IMR-90 (cell line): ENCODE data around the gene SNX27. TPM values are rescaled to one million over a fixed set of nuclear protein-coding genes. Genes with fewer than 3 reads are reported as not detected.

Source experiments
- ATAC-seq: fragments of 200-7000 bp; cut with Tn5 transposase; 2 replicates; pipeline ENCODE4 v1.9.1; 2020; ENCODE audit warnings: low read depth, mild to moderate bottlenecking, moderate library complexity
- BruUV-seq: library from RNA; stranded (reverse); fragments of 400-500 nt; replicated peaks from 2 replicates; lab custom pipeline; 2021; lab: Mats Ljungman, UMichigan
- CTCF ChIA-PET: fragments of 300-600 bp; formaldehyde crosslinking; extraction: SDS; loops from one replicate; lab custom pipeline; 2021; ENCODE audit warnings: antibody characterized with exemption; lab: Yijun Ruan, JAX
- POLR2A ChIA-PET: fragments of 300-600 bp; sonication (Branson Sonifier 250); formaldehyde crosslinking; loops from one replicate; lab custom pipeline; 2022; ENCODE audit warnings: antibody characterized with exemption; ENCODE audit not compliant: unreplicated experiment; lab: Charles Lee
- DNase-seq: peaks from one replicate; pipeline ENCODE4 v3.0.0; 2013
- H2AFZ ChIP-seq: replicated peaks from 2 replicates; pipeline ENCODE3; 2013; ENCODE audit warnings: low read length, mild to moderate bottlenecking; ENCODE audit not compliant: poor library complexity
- H2AK5ac ChIP-seq: 2 replicates; pipeline ENCODE4 v1.6.1; 2013; ENCODE audit warnings: low read depth, low read length, inconsistent platforms
- H2AK9ac ChIP-seq: replicated peaks from 2 replicates; pipeline ENCODE3; 2013; ENCODE audit warnings: mild to moderate bottlenecking, low read depth, low read length, moderate library complexity; ENCODE audit not compliant: poor library complexity
- H2BK120ac ChIP-seq: 2 replicates; pipeline ENCODE4 v1.6.1; 2013; ENCODE audit warnings: low read depth, low read length, inconsistent platforms
- H2BK15ac ChIP-seq: 3 replicates; pipeline ENCODE4 v1.6.1; 2013; ENCODE audit warnings: low read depth, low read length, inconsistent platforms
- H2BK20ac ChIP-seq: 2 replicates; pipeline ENCODE4 v1.6.1; 2013; ENCODE audit warnings: low read depth, mild to moderate bottlenecking, inconsistent platforms, low read length, moderate library complexity
- H2BK5ac ChIP-seq: 2 replicates; pipeline ENCODE4 v1.6.1; 2013; ENCODE audit warnings: mild to moderate bottlenecking, low read depth, low read length, inconsistent platforms; ENCODE audit not compliant: poor library complexity, severe bottlenecking
- H3K14ac ChIP-seq: replicated peaks from 2 replicates; pipeline ENCODE4 v1.6.1; 2013; ENCODE audit warnings: low read depth, low read length, inconsistent platforms
- H3K18ac ChIP-seq: 2 replicates; pipeline ENCODE4 v1.6.1; 2013; ENCODE audit warnings: low read depth, low read length, control low read depth
- H3K23ac ChIP-seq: 2 replicates; pipeline ENCODE4 v1.6.1; 2013; ENCODE audit warnings: low read depth, low read length, inconsistent platforms
- H3K27ac ChIP-seq: 2 replicates; pipeline ENCODE4 v1.5.1; 2013; ENCODE audit warnings: mild to moderate bottlenecking, control low read depth, low read length; ENCODE audit not compliant: insufficient read depth
- H3K27me3 ChIP-seq: 2 replicates; pipeline ENCODE4 v1.6.1; 2013; ENCODE audit warnings: low read length; ENCODE audit not compliant: control insufficient read depth, insufficient read depth
- H3K36me3 ChIP-seq: 2 replicates; pipeline ENCODE4 v1.6.1; 2013; ENCODE audit warnings: low read length, mixed read lengths; ENCODE audit not compliant: control insufficient read depth, insufficient read depth
- H3K4ac ChIP-seq: 2 replicates; pipeline ENCODE4 v1.6.1; 2013; ENCODE audit warnings: low read depth, low read length, inconsistent platforms
- H3K4me1 ChIP-seq: 2 replicates; pipeline ENCODE4 v1.6.1; 2013; ENCODE audit warnings: low read length, mixed read lengths; ENCODE audit not compliant: control insufficient read depth, insufficient read depth
- H3K4me2 ChIP-seq: 2 replicates; pipeline ENCODE4 v1.6.1; 2013; ENCODE audit warnings: low read depth, mild to moderate bottlenecking, control low read depth, low read length, moderate library complexity
- H3K4me3 ChIP-seq: 2 replicates; pipeline ENCODE4 v1.5.1; 2013; ENCODE audit warnings: low read depth, mild to moderate bottlenecking, control low read depth, low read length, moderate library complexity; ENCODE audit not compliant: insufficient read depth
- H3K56ac ChIP-seq: 2 replicates; pipeline ENCODE4 v1.6.1; 2013; ENCODE audit warnings: low read length, inconsistent platforms; ENCODE audit not compliant: insufficient read depth; ENCODE audit errors: extremely low read depth
- H3K79me1 ChIP-seq, 2 experiments: 2 replicates each; pipeline ENCODE4 v1.6.1; 2013; ENCODE audit warnings: low read length in 2 of 2, inconsistent platforms in 1 of 2, low read depth in 1 of 2
- H3K9ac ChIP-seq: 2 replicates; pipeline ENCODE4 v1.6.1; 2013; ENCODE audit warnings: low read depth, low read length, control low read depth
- H3K9me1 ChIP-seq: 2 replicates; pipeline ENCODE4 v1.6.1; 2013; ENCODE audit warnings: low read length, inconsistent platforms; ENCODE audit not compliant: insufficient read depth
- H3K9me3 ChIP-seq: 2 replicates; pipeline ENCODE4 v1.6.1; 2013; ENCODE audit warnings: low read length; ENCODE audit not compliant: control insufficient read depth, insufficient read depth
- H4K20me1 ChIP-seq: 2 replicates; pipeline ENCODE4 v1.6.1; 2013; ENCODE audit warnings: low read length, inconsistent platforms; ENCODE audit not compliant: insufficient read depth
- H4K5ac ChIP-seq: 2 replicates; pipeline ENCODE4 v1.6.1; 2013; ENCODE audit warnings: mild to moderate bottlenecking, low read depth, low read length, control low read depth
- H4K8ac ChIP-seq, 2 experiments: 2 replicates each; pipeline ENCODE4 v1.6.1; 2013; ENCODE audit warnings: low read depth in 2 of 2, low read length in 2 of 2, control low read depth in 1 of 2, inconsistent platforms in 1 of 2
- H4K91ac ChIP-seq: 2 replicates; pipeline ENCODE4 v1.6.1; 2013; ENCODE audit warnings: low read depth, low read length, inconsistent platforms; ENCODE audit not compliant: insufficient read depth
- CHD1 ChIP-seq: IDR thresholded peaks from 2 replicates; pipeline ENCODE4 v1.6.1; 2012; ENCODE audit warnings: low read depth, low read length, improper control_type of control experiment
- CTCF ChIP-seq: conservative IDR thresholded peaks from 2 replicates; pipeline ENCODE4 v1.5.1; 2012; ENCODE audit warnings: mild to moderate bottlenecking, low read depth, low read length, improper control_type of control experiment
- ELK1 ChIP-seq: fragments of 150-350 bp; IDR thresholded peaks from 2 replicates; pipeline ENCODE4 v1.6.1; 2016; ENCODE audit warnings: low read depth, mild to moderate bottlenecking, low read length, moderate library complexity, borderline replicate concordance
- POLR2A ChIP-seq: IDR thresholded peaks from 2 replicates; pipeline ENCODE4 v1.6.1; 2012; ENCODE audit warnings: mild to moderate bottlenecking, low read depth, low read length
- RAD21 ChIP-seq: IDR thresholded peaks from 2 replicates; pipeline ENCODE4 v1.6.1; 2012; ENCODE audit warnings: low read length, improper control_type of control experiment
- RCOR1 ChIP-seq: IDR thresholded peaks from 2 replicates; pipeline ENCODE4 v1.6.1; 2012; ENCODE audit warnings: mild to moderate bottlenecking, low read length, improper control_type of control experiment; ENCODE audit not compliant: insufficient replicate concordance
- RFX5 ChIP-seq: IDR thresholded peaks from 2 replicates; pipeline ENCODE4 v1.8.0; 2012; ENCODE audit warnings: low read depth, mild to moderate bottlenecking, low read length, moderate library complexity
- SMC3 ChIP-seq: fragments of 150-350 bp; IDR thresholded peaks from 2 replicates; pipeline ENCODE4 v1.6.1; 2016; ENCODE audit warnings: low read depth, mild to moderate bottlenecking, antibody characterized with exemption, low read length, moderate library complexity
- WGBS, 2 experiments: methylation state at CpG; one replicate each; pipeline versions ENCODE4 v1.1.5 to v1.1.7; 2013; ENCODE audit warnings: missing lambda C conversion rate in 2 of 2; ENCODE audit not compliant: insufficient read length in 1 of 2; ENCODE audit errors: extremely low coverage in 2 of 2; 5-methylcytosine and 5-hydroxymethylcytosine counted together
- dilution Hi-C: fragments of 300-500 bp; cut with HindIII; formaldehyde crosslinking; loops from one replicate; pipeline ENCODE4 v1.14.3; 2018; ENCODE audit warnings: low sequenced_read_pairs; ENCODE audit not compliant: unreplicated experiment
- in situ Hi-C: fragments of 300-500 bp; cut with MboI; formaldehyde crosslinking; loops from 3 replicates; pipeline ENCODE4 v1.14.3; 2019; ENCODE audit warnings: low sequenced_read_pairs, inconsistent platforms, mixed read lengths
- intact Hi-C: fragments of 100-400 bp; cut with micrococcal nuclease; formaldehyde crosslinking; loops from 2 replicates; pipeline ENCODE4 v1.10.0; 2022
- polyA plus RNA-seq, 3 experiments: library from polyadenylated mRNA; depleted of rRNA; stranded (reverse); fragments of >200 nt; gene quantifications; 2 replicates each; pipeline ENCODE4 v1.2.3, GENCODE V29; 2012; ENCODE audit warnings: low replicate concordance in 1 of 3
- total RNA-seq: library from RNA; depleted of rRNA; stranded (reverse); fragments of >200 nt; gene quantifications from 2 replicates; pipeline ENCODE4 v1.2.3, GENCODE V29; 2012

SNX27 gene
- total and polyA plus RNA-seq, 2 of the 4 experiments (the other 2 are of a cell fraction), result 12.3 to 25.6 TPM

- H2AFZ ChIP-seq, result peak overlapping the region; percentile 97
- TF ChIP-seq SMC3 (no peak), RCOR1 (no peak), RAD21 (no peak), CTCF (no peak), ELK1 (no peak), CHD1 (no peak), RFX5 (no peak), POLR2A (no peak)
- no peak overlapping the region for H3K56ac ChIP-seq
- no peaks in the 10 kb centered on the region for H3K36me3 ChIP-seq
- dilution Hi-C loops, result no loop called here
- in situ Hi-C loops, result no loop called here
- H2BK20ac ChIP-seq, result no peak overlapping the region
- H2BK120ac ChIP-seq, result no peak overlapping the region; the same call in 1 of the 2 replicates
- DNase-seq (no peak), ATAC-seq (no peak)
- peaks cover 13% of the 10 kb centered on the region; the same call in 1 of the 2 replicates for H3K9me1 ChIP-seq
- intact Hi-C loops, result no loop called here
- peaks cover 15 to 56% of the 10 kb centered on the region in 2 experiments for H3K79me1 ChIP-seq
- POLR2A ChIA-PET, result no interaction called here
- H3K9me3 ChIP-seq, result no peaks in the 10 kb centered on the region
- H4K5ac ChIP-seq, result no peak overlapping the region
- 0% methylated on average over 1 of the region's 9 CpGs; no CpG with 5 or more reads in 1 of the 2 experiments for WGBS, 2 experiments
- peak overlapping the region; percentile 66 for H2AK9ac ChIP-seq
- BruUV-seq, result no TSS peak
- H3K4me1 ChIP-seq, result peaks cover 9% of the 10 kb centered on the region
- H3K14ac ChIP-seq, result peak overlapping the region; percentile 80
- H4K8ac ChIP-seq, result peak overlapping the region in 1 of 2 experiments; percentile 47; a peak in 2 of 4 replicates
- H2AK5ac ChIP-seq, result peak overlapping the region; percentile 38; the same call in 1 of the 2 replicates
- peak overlapping the region; percentile 46; the same call in 1 of the 2 replicates for H4K91ac ChIP-seq
- peak overlapping the region; percentile 99 for H3K4me2 ChIP-seq
- no peak overlapping the region for H2BK5ac ChIP-seq
- no peak overlapping the region for H3K18ac ChIP-seq
- H3K9ac ChIP-seq, result peak overlapping the region; percentile 80
- CTCF ChIA-PET, result no interaction called here
- peak overlapping the region; percentile 97 for H3K23ac ChIP-seq
- H3K4me3 ChIP-seq, result peak overlapping the region; percentile 84
- H2BK15ac ChIP-seq, result peak overlapping the region; percentile 21; the same call in 1 of the 3 replicates
- no peaks in the 10 kb centered on the region for H3K27me3 ChIP-seq
- peaks cover 15% of the 10 kb centered on the region; the same call in 1 of the 2 replicates for H4K20me1 ChIP-seq
- peak overlapping the region; percentile 89; the same call in 1 of the 2 replicates for H3K27ac ChIP-seq
- H3K4ac ChIP-seq, result peak overlapping the region; percentile 62
Measured at GRCh38 chr1:151613282-151613780, 1.5 kb downstream of the SNX27 start.
